ENCODE measurements around the gene CEP170B. TPM values are rescaled to one million over a fixed set of nuclear protein-coding genes. Genes with fewer than 3 reads are reported as not detected.
"Not testable (repeated sequence)": the region's sequence is repeated elsewhere in the genome, so short reads cannot be mapped to it uniquely, and the experiment has no call there.

CEP170B gene
- total and polyA plus RNA-seq, 9 of the 15 experiments (the other 6 are each of a cell fraction or from before 2014, with no cell fraction given): 0.01 to 10.2 (median 2.2) TPM

DNA sequence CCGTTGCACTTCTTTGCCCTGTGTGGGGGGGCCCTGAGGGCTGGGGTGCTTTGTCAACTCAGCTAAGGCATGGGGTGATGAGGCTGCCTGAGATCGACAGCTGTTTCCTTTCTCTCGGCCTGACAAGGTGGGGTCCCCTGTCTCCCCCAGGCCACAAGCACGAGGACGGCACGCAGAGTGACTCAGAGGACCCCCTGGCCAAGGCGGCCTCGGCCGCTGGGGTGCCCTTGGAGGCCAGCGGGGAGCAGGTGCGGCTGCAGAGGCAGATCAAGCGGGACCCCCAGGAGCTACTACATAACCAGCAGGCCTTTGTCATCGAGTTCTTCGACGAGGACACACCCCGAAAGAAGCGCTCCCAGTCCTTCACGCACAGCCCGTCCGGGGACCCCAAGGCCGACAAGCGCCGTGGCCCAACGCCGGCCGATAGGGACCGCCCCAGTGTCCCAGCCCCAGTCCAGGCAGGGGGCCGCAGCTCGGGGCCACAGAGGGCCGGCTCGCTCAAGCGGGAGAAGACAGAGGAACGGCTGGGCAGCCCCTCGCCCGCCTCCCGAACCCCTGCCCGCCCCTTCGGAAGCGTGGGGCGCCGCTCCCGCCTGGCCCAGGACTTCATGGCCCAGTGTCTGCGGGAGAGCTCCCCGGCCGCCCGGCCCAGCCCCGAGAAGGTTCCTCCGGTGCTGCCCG lies 18.8 kb downstream of the CEP170B start:
- Histone ChIP-seq H4K20me1 (replicated peaks; ENCODE audit: control insufficient read depth, insufficient read depth, low read length) (no peaks in the 10 kb centered on the region), H3K4me1 (replicated peaks in 1 of 2; ENCODE audit: control insufficient read depth in 2 of 2, insufficient read depth in 2 of 2, low read length in 2 of 2) (peaks cover 0 to 46% of the 10 kb centered on the region in 2 experiments; a peak in 2 of 5 replicates), H3K4me3 (no peak overlapping the region), H3K27ac (ENCODE audit: extremely low read depth, low read depth, low read length) (no peak overlapping the region), H3K9me1 (ENCODE audit: control insufficient read depth, insufficient read depth, low read length) (no peaks in the 10 kb centered on the region), H3K27me3 (ENCODE audit: control insufficient read depth in 2 of 2, insufficient read depth in 2 of 2, low read length in 2 of 2) (no peaks in the 10 kb centered on the region), H3K79me2 (ENCODE audit: control insufficient read depth, insufficient read depth, low read length) (no peaks in the 10 kb centered on the region), H2AFZ (ENCODE audit: low read depth, low read length) (no peak overlapping the region), H3K9ac (ENCODE audit: insufficient read depth in 1 of 2, low read depth in 2 of 2, low read length in 2 of 2) (no peak overlapping the region), H3K4me2 (ENCODE audit: insufficient read depth, low read length) (no peak overlapping the region), H3K36me3 (ENCODE audit: control insufficient read depth, insufficient read depth, low read length) (peaks cover 5% of the 10 kb centered on the region; the same call in 2 of the 3 replicates), H3K9me3 (replicated peaks; ENCODE audit: control insufficient read depth, insufficient read depth, low read depth, low read length) (no peaks in the 10 kb centered on the region)
- WGBS (ENCODE audit: insufficient coverage, low coverage, missing lambda C conversion rate): 94% methylated on average over 9 of the region's 49 CpGs
- intact Hi-C loops (cut with micrococcal nuclease): no loop called here
- TF ChIP-seq NFXL1 (CRISPR knock-in tag; IDR thresholded peaks at IDR 0.05): no peak
- TF ChIP-seq KLF1 (tag; IDR thresholded peaks at IDR 0.05): no peak
- no peak for TF ChIP-seq TRIM28 (IDR thresholded peaks at IDR 0.05)
- TF ChIP-seq TBP (optimal IDR thresholded peaks at IDR 0.05; ENCODE audit: low read depth, low read length): no peak
- no peak for TF ChIP-seq SMAD4 (CRISPR knock-in tag; conservative IDR thresholded peaks at IDR 0.05)
- TF ChIP-seq, protein P1, sequence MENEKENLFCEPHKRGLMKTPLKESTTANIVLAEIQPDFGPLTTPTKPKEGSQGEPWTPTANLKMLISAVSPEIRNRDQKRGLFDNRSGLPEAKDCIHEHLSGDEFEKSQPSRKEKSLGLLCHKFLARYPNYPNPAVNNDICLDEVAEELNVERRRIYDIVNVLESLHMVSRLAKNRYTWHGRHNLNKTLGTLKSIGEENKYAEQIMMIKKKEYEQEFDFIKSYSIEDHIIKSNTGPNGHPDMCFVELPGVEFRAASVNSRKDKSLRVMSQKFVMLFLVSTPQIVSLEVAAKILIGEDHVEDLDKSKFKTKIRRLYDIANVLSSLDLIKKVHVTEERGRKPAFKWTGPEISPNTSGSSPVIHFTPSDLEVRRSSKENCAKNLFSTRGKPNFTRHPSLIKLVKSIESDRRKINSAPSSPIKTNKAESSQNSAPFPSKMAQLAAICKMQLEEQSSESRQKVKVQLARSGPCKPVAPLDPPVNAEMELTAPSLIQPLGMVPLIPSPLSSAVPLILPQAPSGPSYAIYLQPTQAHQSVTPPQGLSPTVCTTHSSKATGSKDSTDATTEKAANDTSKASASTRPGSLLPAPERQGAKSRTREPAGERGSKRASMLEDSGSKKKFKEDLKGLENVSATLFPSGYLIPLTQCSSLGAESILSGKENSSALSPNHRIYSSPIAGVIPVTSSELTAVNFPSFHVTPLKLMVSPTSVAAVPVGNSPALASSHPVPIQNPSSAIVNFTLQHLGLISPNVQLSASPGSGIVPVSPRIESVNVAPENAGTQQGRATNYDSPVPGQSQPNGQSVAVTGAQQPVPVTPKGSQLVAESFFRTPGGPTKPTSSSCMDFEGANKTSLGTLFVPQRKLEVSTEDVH (IDR thresholded peaks at IDR 0.05; ENCODE audit: low read depth, partially characterized antibody): no peak
- ATAC-seq: no peak
- CTCF ChIA-PET (ENCODE audit: low intra/inter-chr PET ratio): no interaction called here
- DNase-seq (ENCODE audit: extremely low read depth in 1 of 4, low spot score in 3 of 4): no peak
- in situ Hi-C loops (cut with MboI): no loop called here
- POLR2A ChIA-PET: no interaction called here
- FAIRE-seq: no peak
- BruUV-seq (replicated peaks): no TSS peak

- BruUV-seq (replicated peaks); ATAC-seq; H4K20me1 ChIP-seq (replicated peaks; ENCODE audit: control insufficient read depth, insufficient read depth, low read length); H3K36me3 ChIP-seq (ENCODE audit: control insufficient read depth, insufficient read depth, low read length); POLR2A ChIA-PET; H3K79me2 ChIP-seq (ENCODE audit: control insufficient read depth, insufficient read depth, low read length); DNase-seq (ENCODE audit: extremely low read depth in 1 of 4, low spot score in 3 of 4); H3K9me1 ChIP-seq (ENCODE audit: control insufficient read depth, insufficient read depth, low read length); H3K27ac ChIP-seq (ENCODE audit: extremely low read depth, low read depth, low read length); in situ Hi-C loops (cut with MboI); H3K4me3 ChIP-seq; H3K27me3 ChIP-seq (ENCODE audit: control insufficient read depth in 2 of 2, insufficient read depth in 2 of 2, low read length in 2 of 2); CTCF ChIA-PET (ENCODE audit: low intra/inter-chr PET ratio); intact Hi-C loops (cut with micrococcal nuclease); H3K9me3 ChIP-seq (replicated peaks; ENCODE audit: control insufficient read depth, insufficient read depth, low read depth, low read length); H3K4me2 ChIP-seq (ENCODE audit: insufficient read depth, low read length); H3K9ac ChIP-seq (ENCODE audit: insufficient read depth in 1 of 2, low read depth in 2 of 2, low read length in 2 of 2); H2AFZ ChIP-seq (ENCODE audit: low read depth, low read length); FAIRE-seq: not testable (repeated sequence)
- peaks cover 0 to 51% of the 10 kb centered on the region in 2 experiments; a peak in 2 of 5 replicates for H3K4me1 ChIP-seq (replicated peaks in 1 of 2; ENCODE audit: control insufficient read depth in 2 of 2, insufficient read depth in 2 of 2, low read length in 2 of 2)
- 96% methylated on average over 7 of the region's 34 CpGs for WGBS (ENCODE audit: insufficient coverage, low coverage, missing lambda C conversion rate)
These were observed 19.3 kb downstream of the CEP170B start for GRCh38 chr14:104884381-104884780.

Data from K562 (cell line).